ENCODE measurements around the gene VSIG2.
A peak's percentile ranks its signal among the peaks of the same experiment; 100 is the strongest.

GRCh38 chr11:124760806-124761205 is 8.8 kb upstream of the VSIG2 start:
- TF ChIP-seq YY1 (IDR thresholded peaks at IDR 0.05; ENCODE audit: insufficient read depth, insufficient read length) (no peak), SUZ12 (IDR thresholded peaks at IDR 0.05; ENCODE audit: extremely low read depth, insufficient read depth, insufficient read length) (peak; percentile 33), ZNF274 (IDR thresholded peaks at IDR 0.05; ENCODE audit: low read depth, low read length) (no peak)

Measured in NT2/D1 (cell line).